ENCODE results near the gene SCO1. TPM values are rescaled to one million over a fixed set of nuclear protein-coding genes. Genes with fewer than 3 reads are reported as not detected.
"Not testable (repeated sequence)": the region's sequence is repeated elsewhere in the genome, so short reads cannot be mapped to it uniquely, and the experiment has no call there.

SCO1 gene
- polyA plus RNA-seq, 1 donor, result 43.9 TPM

DNA sequence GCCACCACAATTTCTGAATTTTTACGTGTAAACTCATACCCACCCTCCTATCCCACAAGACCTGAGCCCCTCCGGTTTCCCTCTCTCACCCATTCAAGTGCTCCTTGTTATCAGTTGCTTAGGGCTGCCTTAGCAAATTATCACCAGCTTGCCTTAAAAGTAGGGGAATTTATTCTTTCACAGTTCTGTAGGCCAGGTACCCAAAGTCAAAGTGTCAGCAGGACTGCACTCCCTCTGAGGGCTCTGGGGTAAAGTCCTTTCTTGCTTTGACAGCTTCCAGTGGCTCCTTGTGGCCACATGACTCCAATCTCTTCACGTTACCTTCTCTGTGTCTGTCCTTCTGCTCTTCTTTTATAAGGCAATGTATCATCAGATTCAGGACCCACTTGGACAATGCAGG, 40.4 kb upstream of the SCO1 start:
- H3K27me3 ChIP-seq (ENCODE audit: control insufficient read depth, insufficient read depth, low read length), result no peaks in the 10 kb centered on the region
- H3K27ac ChIP-seq (ENCODE audit: low read length), result peak overlapping the region; percentile 96
- WGBS (ENCODE audit: insufficient coverage, low lambda C conversion rate), result no CpG with 5 or more reads among the region's 3 CpGs
- no peaks in the 10 kb centered on the region for H3K9me3 ChIP-seq (ENCODE audit: control insufficient read depth, low read depth, low read length)
- peak in 1 of 2 donors; percentile 77 for DNase-seq
- H3K36me3 ChIP-seq (ENCODE audit: control insufficient read depth, insufficient read depth, low read length), result no peaks in the 10 kb centered on the region
- peaks cover 46% of the 10 kb centered on the region for H3K4me1 ChIP-seq (ENCODE audit: control insufficient read depth, insufficient read depth, low read length)
- no peak overlapping the region for H3K4me3 ChIP-seq (ENCODE audit: low read length)

DNA sequence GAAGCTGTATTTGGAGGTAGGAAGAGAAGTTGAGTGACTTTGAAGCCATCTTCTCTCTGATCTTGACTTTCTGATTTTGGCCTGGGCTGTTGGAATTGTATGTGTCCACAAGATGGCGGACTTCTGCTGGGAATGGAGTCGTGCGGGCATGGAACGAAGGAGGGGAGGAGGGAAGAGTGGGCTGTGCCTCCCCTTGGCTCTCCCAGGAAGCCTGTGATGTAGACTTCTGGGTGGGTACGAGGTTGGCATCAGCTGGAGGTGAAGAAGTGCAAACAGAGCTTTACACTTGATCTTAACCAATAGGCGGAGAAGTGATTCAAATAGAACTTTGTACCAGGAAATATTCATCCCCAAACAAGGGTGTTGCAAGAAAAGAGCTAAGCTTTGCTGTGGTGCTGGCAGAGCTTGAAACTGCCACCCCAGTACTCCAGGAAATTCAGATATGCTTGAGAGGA, 39.9 kb upstream of the SCO1 start:
- H3K36me3 ChIP-seq (ENCODE audit: control insufficient read depth, insufficient read depth, low read length), result no peaks in the 10 kb centered on the region
- H3K9me3 ChIP-seq (ENCODE audit: control insufficient read depth, low read depth, low read length), result no peaks in the 10 kb centered on the region
- DNase-seq, result peak; percentile 93 to 96
- H3K4me3 ChIP-seq (ENCODE audit: low read length), result no peak overlapping the region
- no CpG with 5 or more reads among the region's 6 CpGs for WGBS (ENCODE audit: insufficient coverage, low lambda C conversion rate)
- H3K27ac ChIP-seq (ENCODE audit: low read length), result peak overlapping the region; percentile 96
- no peaks in the 10 kb centered on the region for H3K27me3 ChIP-seq (ENCODE audit: control insufficient read depth, insufficient read depth, low read length)
- H3K4me1 ChIP-seq (ENCODE audit: control insufficient read depth, insufficient read depth, low read length), result peaks cover 51% of the 10 kb centered on the region

DNA sequence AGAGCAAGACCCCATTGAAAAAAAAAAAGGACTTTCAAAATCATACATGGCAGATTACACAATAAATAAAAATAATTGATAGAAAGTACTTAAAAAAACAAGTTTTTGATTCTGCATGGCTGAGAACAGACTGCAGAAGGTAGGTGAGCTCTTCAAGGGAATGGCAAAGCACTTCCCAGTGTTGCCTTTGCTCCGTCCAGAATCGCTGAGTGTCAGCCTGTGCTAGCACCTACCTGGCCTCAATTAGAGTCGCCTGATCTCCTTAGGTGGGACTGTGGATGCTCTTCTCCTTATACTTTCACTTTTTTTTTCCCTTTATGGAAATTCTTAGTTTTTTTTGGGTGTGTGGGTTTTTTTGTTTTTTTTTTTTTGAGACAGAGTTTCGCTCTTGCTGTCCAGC, 38.5 kb upstream of the SCO1 start:
- Histone ChIP-seq H3K9me3 (ENCODE audit: control insufficient read depth, low read depth, low read length) (no peaks in the 10 kb centered on the region), H3K36me3 (ENCODE audit: control insufficient read depth, insufficient read depth, low read length) (no peaks in the 10 kb centered on the region), H3K27ac (ENCODE audit: low read length) (no peak overlapping the region), H3K4me3 (ENCODE audit: low read length) (no peak overlapping the region), H3K4me1 (ENCODE audit: control insufficient read depth, insufficient read depth, low read length) (peaks cover 55% of the 10 kb centered on the region), H3K27me3 (ENCODE audit: control insufficient read depth, insufficient read depth, low read length) (no peaks in the 10 kb centered on the region)
- WGBS (ENCODE audit: insufficient coverage, low lambda C conversion rate), result no CpG with 5 or more reads among the region's 4 CpGs
- DNase-seq, result no peak

DNA sequence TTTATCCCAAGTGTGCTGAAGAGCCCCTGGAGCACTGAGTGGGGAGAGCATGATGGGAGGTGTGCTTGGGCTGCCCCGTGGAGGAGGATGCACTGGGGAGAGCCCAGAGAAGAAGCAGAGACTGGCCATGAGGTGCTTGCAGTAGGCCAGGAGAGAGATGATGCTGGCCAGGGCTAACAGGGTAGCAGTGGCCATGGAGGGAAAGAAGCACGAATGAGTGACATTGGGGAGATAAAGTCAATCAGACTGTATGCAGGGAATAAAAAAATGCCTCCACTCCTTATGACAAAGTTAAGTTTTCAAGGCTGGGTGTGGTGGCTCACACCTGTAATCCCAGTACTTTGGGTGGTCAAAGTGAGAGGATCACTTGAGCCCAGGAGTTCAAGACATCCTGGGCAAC, 37.9 kb upstream of the SCO1 start:
- DNase-seq, result no peak
- Histone ChIP-seq H3K27me3 (ENCODE audit: control insufficient read depth, insufficient read depth, low read length) (no peaks in the 10 kb centered on the region), H3K27ac (ENCODE audit: low read length) (no peak overlapping the region), H3K9me3 (ENCODE audit: control insufficient read depth, low read depth, low read length) (no peaks in the 10 kb centered on the region), H3K4me3 (ENCODE audit: low read length) (no peak overlapping the region), H3K4me1 (ENCODE audit: control insufficient read depth, insufficient read depth, low read length) (peaks cover 55% of the 10 kb centered on the region), H3K36me3 (ENCODE audit: control insufficient read depth, insufficient read depth, low read length) (no peaks in the 10 kb centered on the region)
- WGBS (ENCODE audit: insufficient coverage, low lambda C conversion rate), result no CpG with 5 or more reads among the region's 2 CpGs

DNA sequence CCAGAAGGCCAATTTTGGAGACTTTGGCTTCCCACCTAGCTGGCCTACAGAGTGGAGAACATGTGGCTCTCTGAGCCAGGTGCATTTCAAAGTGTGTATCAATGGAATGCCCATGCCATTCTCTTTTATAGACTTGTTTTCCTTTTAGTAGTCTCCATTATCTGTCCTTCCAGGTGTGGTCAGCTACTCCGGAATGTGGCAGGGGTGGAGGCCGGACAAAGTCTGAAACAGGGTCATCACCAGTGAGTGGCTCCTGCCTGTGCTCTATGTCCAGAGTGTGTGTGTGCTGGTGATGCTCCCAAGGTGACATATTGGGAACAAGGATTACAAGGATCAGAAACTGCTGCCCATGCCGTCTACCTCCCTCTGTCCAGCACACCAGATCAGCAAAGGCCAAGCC, 36.3 kb upstream of the SCO1 start:
- H3K36me3 ChIP-seq (ENCODE audit: control insufficient read depth, insufficient read depth, low read length), result no peaks in the 10 kb centered on the region
- peaks cover 51% of the 10 kb centered on the region for H3K4me1 ChIP-seq (ENCODE audit: control insufficient read depth, insufficient read depth, low read length)
- WGBS (ENCODE audit: insufficient coverage, low lambda C conversion rate), result no CpG with 5 or more reads among the region's 3 CpGs
- no peak overlapping the region for H3K4me3 ChIP-seq (ENCODE audit: low read length)
- H3K9me3 ChIP-seq (ENCODE audit: control insufficient read depth, low read depth, low read length), result no peaks in the 10 kb centered on the region
- H3K27ac ChIP-seq (ENCODE audit: low read length), result peak overlapping the region; percentile 75
- DNase-seq, result peak in 1 of 2 donors; percentile 78
- no peaks in the 10 kb centered on the region for H3K27me3 ChIP-seq (ENCODE audit: control insufficient read depth, insufficient read depth, low read length)

DNA sequence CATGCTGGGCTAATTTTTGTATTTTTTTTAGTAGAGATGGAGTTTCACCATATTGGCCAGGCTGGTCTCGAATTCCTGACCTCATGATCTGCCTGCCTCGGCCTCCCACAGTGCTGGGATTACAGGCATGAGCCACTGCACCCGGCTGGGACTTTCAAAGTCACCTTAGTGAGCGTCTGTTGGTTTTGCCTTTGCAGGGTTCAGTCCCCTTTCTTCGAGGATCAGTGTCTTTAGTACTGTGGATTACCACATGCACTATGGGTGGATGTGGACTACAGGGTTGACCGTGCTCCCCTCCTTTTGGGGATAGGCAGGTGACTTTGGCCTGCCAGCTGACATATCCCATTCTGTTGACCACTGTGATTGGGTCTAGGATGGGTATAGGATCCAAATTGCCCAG, 34.8 kb upstream of the SCO1 start:
- H3K27ac ChIP-seq (ENCODE audit: low read length), result peak overlapping the region; percentile 75
- WGBS (ENCODE audit: insufficient coverage, low lambda C conversion rate), result no CpG with 5 or more reads among the region's 6 CpGs
- DNase-seq, result not testable (repeated sequence)

DNA sequence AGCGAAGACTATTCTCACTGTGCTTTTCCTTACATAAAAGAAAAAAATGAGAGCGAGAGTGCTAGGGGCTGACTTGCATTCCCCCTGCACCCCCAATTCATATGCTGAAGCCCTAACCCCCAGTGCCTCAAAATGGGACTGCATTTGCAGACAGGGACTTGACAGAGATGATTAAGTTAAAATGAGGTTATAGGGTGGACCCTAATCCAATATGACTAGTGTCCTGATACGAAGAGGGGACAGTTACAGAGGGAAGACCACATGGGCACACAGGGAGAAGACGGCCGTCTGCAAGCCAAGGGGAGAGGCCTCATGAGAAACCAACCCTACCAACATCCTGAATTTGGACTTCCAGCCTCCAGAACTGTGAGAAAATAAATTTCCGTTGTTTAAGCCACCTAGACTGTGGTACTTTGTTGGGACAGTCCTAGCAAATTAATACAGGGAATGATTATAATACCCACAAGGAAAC, 34.1 kb upstream of the SCO1 start:
- no peak for DNase-seq
- peak overlapping the region; percentile 64 for H3K4me3 ChIP-seq (ENCODE audit: low read length)
- H3K27me3 ChIP-seq (ENCODE audit: control insufficient read depth, insufficient read depth, low read length), result no peaks in the 10 kb centered on the region
- H3K36me3 ChIP-seq (ENCODE audit: control insufficient read depth, insufficient read depth, low read length), result peaks cover 3% of the 10 kb centered on the region
- peak overlapping the region; percentile 95 for H3K27ac ChIP-seq (ENCODE audit: low read length)
- no peaks in the 10 kb centered on the region for H3K9me3 ChIP-seq (ENCODE audit: control insufficient read depth, low read depth, low read length)
- H3K4me1 ChIP-seq (ENCODE audit: control insufficient read depth, insufficient read depth, low read length), result peaks cover 48% of the 10 kb centered on the region
- WGBS (ENCODE audit: insufficient coverage, low lambda C conversion rate), result no CpG with 5 or more reads among the region's 6 CpGs

More for the DNA sequence above, 34.8 kb upstream of the SCO1 start:
- peaks cover 45% of the 10 kb centered on the region for H3K4me1 ChIP-seq (ENCODE audit: control insufficient read depth, insufficient read depth, low read length)
- not testable (repeated sequence) for H3K4me3 ChIP-seq (ENCODE audit: low read length); H3K36me3 ChIP-seq (ENCODE audit: control insufficient read depth, insufficient read depth, low read length); H3K27me3 ChIP-seq (ENCODE audit: control insufficient read depth, insufficient read depth, low read length); H3K9me3 ChIP-seq (ENCODE audit: control insufficient read depth, low read depth, low read length)

DNA sequence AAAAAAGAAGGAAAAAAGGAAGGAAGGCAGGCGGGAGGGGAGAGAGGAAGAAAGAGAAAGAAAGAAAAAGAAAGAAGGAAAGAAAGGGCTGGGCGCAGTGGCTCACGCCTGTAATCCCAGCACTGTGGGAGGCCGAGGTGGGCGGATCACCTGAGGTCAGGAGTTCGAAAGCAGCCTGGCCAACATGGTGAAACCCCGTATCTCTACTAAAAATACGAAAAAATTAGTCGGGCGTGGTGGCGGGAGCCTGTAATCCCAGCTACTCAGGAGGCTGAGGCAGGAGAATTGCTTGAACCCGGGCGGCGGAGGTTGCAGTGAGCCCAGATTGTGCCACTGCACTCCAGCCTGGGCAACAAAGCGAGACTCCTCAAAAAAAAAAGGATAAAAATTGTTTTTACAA, 32.9 kb upstream of the SCO1 start:
- H3K27me3 ChIP-seq (ENCODE audit: control insufficient read depth, insufficient read depth, low read length); H3K9me3 ChIP-seq (ENCODE audit: control insufficient read depth, low read depth, low read length); H3K36me3 ChIP-seq (ENCODE audit: control insufficient read depth, insufficient read depth, low read length); DNase-seq: not testable (repeated sequence)
- Histone ChIP-seq H3K27ac (ENCODE audit: low read length) (peak overlapping the region; percentile 95), H3K4me1 (ENCODE audit: control insufficient read depth, insufficient read depth, low read length) (peaks cover 60% of the 10 kb centered on the region), H3K4me3 (ENCODE audit: low read length) (peak overlapping the region; percentile 64)
- 20% methylated on average over 1 of the region's 15 CpGs for WGBS (ENCODE audit: insufficient coverage, low lambda C conversion rate)

DNA sequence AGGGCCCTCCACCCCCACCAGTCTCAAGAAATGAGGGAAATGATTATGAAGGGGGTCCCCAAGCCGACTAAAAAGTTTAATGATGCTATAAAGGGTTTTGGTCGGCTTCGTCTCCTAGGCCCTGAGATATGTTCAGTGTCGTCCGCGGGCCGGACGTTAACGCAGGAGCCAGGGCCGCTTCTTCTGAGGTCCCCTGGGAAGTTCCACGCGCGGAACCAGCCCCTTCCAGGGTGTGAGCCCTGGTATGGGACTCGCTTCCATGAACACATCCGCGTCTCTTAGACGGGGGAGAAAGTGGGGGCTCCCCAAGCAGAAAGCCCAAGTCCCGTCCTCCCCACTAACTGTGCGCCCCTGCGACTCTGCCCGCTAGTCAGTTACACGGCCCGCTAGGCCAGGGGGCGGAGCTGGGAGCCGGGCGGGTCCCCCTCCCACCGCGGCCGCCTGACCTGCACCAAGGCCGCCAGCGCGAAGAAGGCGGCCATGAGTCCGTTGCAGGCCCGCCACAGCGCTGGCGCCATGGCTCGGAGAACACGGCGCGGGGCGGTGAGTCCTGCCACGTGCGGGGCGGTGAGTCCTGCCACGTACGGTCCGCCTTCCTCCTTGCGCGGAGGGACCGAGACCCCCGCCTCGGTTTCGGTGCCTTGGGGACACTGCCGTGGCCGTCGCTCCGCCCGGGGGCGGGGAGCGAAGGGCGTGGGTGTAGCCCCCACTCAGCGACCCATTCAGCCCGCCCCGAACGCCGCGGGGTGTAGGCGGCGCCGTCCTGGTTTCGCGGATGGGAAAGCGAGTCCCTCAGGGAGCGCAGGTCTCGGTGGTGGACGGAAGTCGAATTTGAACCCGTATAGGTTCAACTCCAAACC, 32.2 kb upstream of the SCO1 start, which contains the start of gene TMEM220:
Gene TMEM220 (minus strand): TSS at position 690 of the 860 bp plus-strand sequence. CDS start 172 bp downstream, at position 518.
- Histone ChIP-seq H3K4me3 (ENCODE audit: low read length) (peak within 1 kb of the TSS; percentile 64), H3K27ac (ENCODE audit: low read length) (peak within 1 kb of the TSS; percentile 95), H3K27me3 (ENCODE audit: control insufficient read depth, insufficient read depth, low read length) (no peaks in the 10 kb centered on the region), H3K9me3 (ENCODE audit: control insufficient read depth, low read depth, low read length) (no peaks in the 10 kb centered on the region), H3K36me3 (ENCODE audit: control insufficient read depth, insufficient read depth, low read length) (peaks cover 3% of the 10 kb centered on the region), H3K4me1 (ENCODE audit: control insufficient read depth, insufficient read depth, low read length) (peaks cover 66% of the 10 kb centered on the region)
- DNase-seq, result peak; percentile 74 to 90
- no CpG with 5 or more reads among the region's 79 CpGs for WGBS (ENCODE audit: insufficient coverage, low lambda C conversion rate)

DNA sequence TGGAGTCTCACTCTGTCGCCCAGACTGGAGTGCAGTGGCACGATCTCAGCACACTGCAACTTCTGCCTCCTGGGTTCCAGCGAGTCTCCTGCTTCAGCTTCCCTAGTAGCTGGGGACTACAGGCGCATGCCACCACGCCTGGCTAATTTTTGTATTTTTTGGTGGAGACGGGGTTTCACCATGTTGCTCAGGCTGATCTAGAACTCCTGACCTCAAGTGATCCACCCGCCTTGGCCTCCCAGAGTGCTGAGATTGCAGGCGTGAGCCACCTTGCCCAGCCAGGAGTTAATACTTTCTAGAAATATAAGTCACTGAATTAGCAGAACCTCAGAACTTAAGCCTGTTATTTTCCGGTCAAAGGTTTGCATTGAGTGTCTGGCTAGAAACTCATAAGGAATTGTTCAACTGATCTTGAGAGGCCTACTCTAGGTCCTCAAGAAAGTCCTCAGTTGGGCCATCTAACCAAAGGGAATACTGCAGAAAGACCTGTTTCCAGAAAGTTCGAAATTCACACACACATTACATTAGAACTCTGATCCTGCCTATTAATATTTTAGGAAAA, 31.1 kb upstream of the SCO1 start:
- Histone ChIP-seq H3K4me3 (ENCODE audit: low read length) (no peak overlapping the region), H3K36me3 (ENCODE audit: control insufficient read depth, insufficient read depth, low read length) (peaks cover 6% of the 10 kb centered on the region), H3K4me1 (ENCODE audit: control insufficient read depth, insufficient read depth, low read length) (peaks cover 64% of the 10 kb centered on the region), H3K27me3 (ENCODE audit: control insufficient read depth, insufficient read depth, low read length) (no peaks in the 10 kb centered on the region), H3K9me3 (ENCODE audit: control insufficient read depth, low read depth, low read length) (no peaks in the 10 kb centered on the region), H3K27ac (ENCODE audit: low read length) (peak overlapping the region; percentile 95)
- DNase-seq, result peak in 1 of 2 donors; percentile 60
- 86% methylated on average over 2 of the region's 10 CpGs for WGBS (ENCODE audit: insufficient coverage, low lambda C conversion rate)
